ENCODE data around the gene DPT. TPM values are rescaled to one million over a fixed set of nuclear protein-coding genes. Genes with fewer than 3 reads are reported as not detected.

Gene DPT
- polyA plus RNA-seq, 1 donor from 2014 or later = not detected

GRCh38 chr1:168725831-168726230 is 3.2 kb downstream of the DPT start (continued):
- TF ChIP-seq POLR2AphosphoS5 (IDR thresholded peaks at IDR 0.05) (no peak), SMC3 (conservative IDR thresholded peaks at IDR 0.05; ENCODE audit: poor library complexity) (no peak), TAF1 (IDR thresholded peaks at IDR 0.05; ENCODE audit: low read depth) (no peak)

- H3K4me3 ChIP-seq (ENCODE audit: low read length) = no peak overlapping the region
- H3K9ac ChIP-seq (ENCODE audit: low read length) = no peak overlapping the region
- H3K9me2 ChIP-seq (ENCODE audit: insufficient read depth, low read length) = no peaks in the 10 kb centered on the region
- no peak for TF ChIP-seq TAF1 (IDR thresholded peaks at IDR 0.05; ENCODE audit: low read depth)
- no peak overlapping the region for H2AFZ ChIP-seq (ENCODE audit: low read depth, low read length)
- H3K9me3 ChIP-seq (ENCODE audit: low read length) = no peaks in the 10 kb centered on the region
- H3K79me2 ChIP-seq (replicated peaks; ENCODE audit: insufficient read depth, low read length) = no peaks in the 10 kb centered on the region
- H3K27me3 ChIP-seq (ENCODE audit: insufficient read depth, low read depth, low read length) = no peaks in the 10 kb centered on the region
- H3F3A ChIP-seq (ENCODE audit: insufficient read depth, low read length, poor library complexity, severe bottlenecking) = no peaks in the 10 kb centered on the region
- H4K20me1 ChIP-seq (ENCODE audit: insufficient read depth) = no peaks in the 10 kb centered on the region
- no peaks in the 10 kb centered on the region for H3K36me3 ChIP-seq (ENCODE audit: insufficient read depth, low read length)
- no peak overlapping the region for H3K27ac ChIP-seq (ENCODE audit: low read length)
- no peak overlapping the region for H3K4me2 ChIP-seq (ENCODE audit: low read length)
Measured at GRCh38 chr1:168725060-168725459, 3.9 kb downstream of the DPT start.

GRCh38 chr1:168723000-168723399 is 6.0 kb downstream of the DPT start:
- H3K27ac ChIP-seq (ENCODE audit: low read length) = no peak overlapping the region
- no peaks in the 10 kb centered on the region for H3K9me3 ChIP-seq (ENCODE audit: low read length)
- H3K27me3 ChIP-seq (ENCODE audit: insufficient read depth, low read depth, low read length) = no peaks in the 10 kb centered on the region
- no peaks in the 10 kb centered on the region for H3K36me3 ChIP-seq (ENCODE audit: insufficient read depth, low read length)
- H3K4me2 ChIP-seq (ENCODE audit: low read length) = no peak overlapping the region
- no peaks in the 10 kb centered on the region for H3K9me2 ChIP-seq (ENCODE audit: insufficient read depth, low read length)
- H3K79me2 ChIP-seq (replicated peaks; ENCODE audit: insufficient read depth, low read length) = no peaks in the 10 kb centered on the region
- H3K4me3 ChIP-seq (ENCODE audit: low read length) = no peak overlapping the region
- no peaks in the 10 kb centered on the region for H3F3A ChIP-seq (ENCODE audit: insufficient read depth, low read length, poor library complexity, severe bottlenecking)
- no peak overlapping the region for H2AFZ ChIP-seq (ENCODE audit: low read depth, low read length)
- no peak overlapping the region for H3K9ac ChIP-seq (ENCODE audit: low read length)
- no peaks in the 10 kb centered on the region for H4K20me1 ChIP-seq (ENCODE audit: insufficient read depth)
- TF ChIP-seq TAF1 (IDR thresholded peaks at IDR 0.05; ENCODE audit: low read depth) (no peak), EP300 (conservative IDR thresholded peaks at IDR 0.05; ENCODE audit: poor library complexity, severe bottlenecking) (no peak), POLR2AphosphoS5 (IDR thresholded peaks at IDR 0.05) (no peak), RAD21 (conservative IDR thresholded peaks at IDR 0.05) (no peak), REST (IDR thresholded peaks at IDR 0.05; ENCODE audit: borderline replicate concordance) (no peak), MXI1 (conservative IDR thresholded peaks at IDR 0.05; ENCODE audit: poor library complexity, severe bottlenecking) (no peak), EZH2 (IDR thresholded peaks at IDR 0.05; ENCODE audit: borderline replicate concordance, insufficient read depth, low read length, poor library complexity, severe bottlenecking) (no peak), SMC3 (conservative IDR thresholded peaks at IDR 0.05; ENCODE audit: poor library complexity) (no peak), CTCF (IDR thresholded peaks at IDR 0.05; ENCODE audit: poor library complexity, severe bottlenecking) (no peak)

Data from neural cell (in vitro differentiated cells).